Measurements from ENCODE around the gene GPR82. TPM values are rescaled to one million over a fixed set of nuclear protein-coding genes. Genes with fewer than 3 reads are reported as not detected.

GPR82 gene
- total and polyA plus RNA-seq, 2 donors (not counting 1 experiment from before 2014, with no cell fraction given): not detected

- Mint-ChIP-seq H3K4me1 (peaks cover 47% of the 10 kb centered on the region), H3K27ac (no peak overlapping the region), H3K27me3 (no peaks in the 10 kb centered on the region), H3K9me3 (ENCODE audit: insufficient read depth) (no peaks in the 10 kb centered on the region), H3K4me3 (no peak overlapping the region)
- DNase-seq (no peak), ATAC-seq (ENCODE audit: low read depth) (no peak)
- ChIA-PET CTCF (interaction anchor here (0.7 to 0.9 kb wide), 2 partner anchors 32 to 72 kb away, joined by 3 read pairs; no protein-coding TSS in a partner anchor), POLR2A (no interaction called here)
- no peaks in the 10 kb centered on the region for H3K9me3 ChIP-seq (ENCODE audit: control extremely low read depth in 1 of 3, control insufficient read depth in 2 of 3, insufficient read depth in 1 of 3, low read length in 2 of 3)
- no peak overlapping the region for H3K4me3 ChIP-seq (ENCODE audit: control extremely low read depth in 1 of 5, extremely low read depth in 1 of 5, insufficient read depth in 1 of 5, low read depth in 2 of 5, low read length in 4 of 5)
- no peaks in the 10 kb centered on the region for H4K20me1 ChIP-seq (ENCODE audit: control insufficient read depth, insufficient read depth, low read length, poor library complexity, severe bottlenecking)
- TF ChIP-seq EZH2 (IDR thresholded peaks at IDR 0.05; ENCODE audit: borderline replicate concordance, insufficient read depth, low read depth, low read length, poor library complexity, severe bottlenecking) (no peak), CTCF (IDR thresholded peaks at IDR 0.05) (no peak)
- WGBS (ENCODE audit: insufficient coverage): no CpG with 5 or more reads among the region's 2 CpGs
- H3K27ac ChIP-seq (ENCODE audit: low read length in 2 of 2): no peak overlapping the region
- H3K36me3 ChIP-seq (replicated peaks in 1 of 2; ENCODE audit: control extremely low read depth in 1 of 2, control insufficient read depth in 1 of 2, extremely low read depth in 1 of 2, insufficient read depth in 2 of 2, low read length in 1 of 2): no peaks in the 10 kb centered on the region
- no peak overlapping the region for H3K4me2 ChIP-seq (replicated peaks; ENCODE audit: low read depth, low read length, poor library complexity, severe bottlenecking)
- H2AFZ ChIP-seq (ENCODE audit: insufficient read depth, low read depth, low read length, poor library complexity, severe bottlenecking): no peak overlapping the region
- H3K79me2 ChIP-seq (ENCODE audit: control insufficient read depth, insufficient read depth, low read length): no peaks in the 10 kb centered on the region
- H3K9ac ChIP-seq (ENCODE audit: low read length): no peak overlapping the region
- H3K4me1 ChIP-seq (ENCODE audit: control insufficient read depth in 2 of 2, insufficient read depth in 2 of 2, low read length in 2 of 2): peaks cover 34 to 40% of the 10 kb centered on the region in 2 donors
- intact Hi-C loops (cut with micrococcal nuclease): no loop called here
- no peaks in the 10 kb centered on the region for H3K27me3 ChIP-seq (replicated peaks in 1 of 4; ENCODE audit: control extremely low read depth in 1 of 4, control insufficient read depth in 3 of 4, insufficient read depth in 4 of 4, low read length in 3 of 4)
Observed at GRCh38 chrX:41688156-41688555, 35.8 kb upstream of the GPR82 start.

GRCh38 chrX:41688835-41689234 lies 35.1 kb upstream of the GPR82 start, which contains the start of gene GPR34:
Gene GPR34, plus strand, starts transcription at chrX:41688973. Its CDS starts 6,661 bp downstream, at chrX:41695634.
- intact Hi-C loops (cut with micrococcal nuclease): no loop called here
- Histone ChIP-seq H3K27ac (ENCODE audit: low read length in 2 of 2) (no peak within 1 kb of the TSS), H3K9me3 (ENCODE audit: control extremely low read depth in 1 of 3, control insufficient read depth in 2 of 3, insufficient read depth in 1 of 3, low read length in 2 of 3) (no peaks in the 10 kb centered on the region), H3K27me3 (replicated peaks in 1 of 4; ENCODE audit: control extremely low read depth in 1 of 4, control insufficient read depth in 3 of 4, insufficient read depth in 4 of 4, low read length in 3 of 4) (no peaks in the 10 kb centered on the region), H3K9ac (ENCODE audit: low read length) (no peak within 1 kb of the TSS), H3K79me2 (ENCODE audit: control insufficient read depth, insufficient read depth, low read length) (no peaks in the 10 kb centered on the region), H3K4me1 (ENCODE audit: control insufficient read depth in 2 of 2, insufficient read depth in 2 of 2, low read length in 2 of 2) (peaks cover 34 to 40% of the 10 kb centered on the region in 2 donors), H3K4me3 (ENCODE audit: control extremely low read depth in 1 of 5, extremely low read depth in 1 of 5, insufficient read depth in 1 of 5, low read depth in 2 of 5, low read length in 4 of 5) (no peak within 1 kb of the TSS), H4K20me1 (ENCODE audit: control insufficient read depth, insufficient read depth, low read length, poor library complexity, severe bottlenecking) (no peaks in the 10 kb centered on the region), H3K36me3 (replicated peaks in 1 of 2; ENCODE audit: control extremely low read depth in 1 of 2, control insufficient read depth in 1 of 2, extremely low read depth in 1 of 2, insufficient read depth in 2 of 2, low read length in 1 of 2) (no peaks in the 10 kb centered on the region), H3K4me2 (replicated peaks; ENCODE audit: low read depth, low read length, poor library complexity, severe bottlenecking) (no peak within 1 kb of the TSS), H2AFZ (ENCODE audit: insufficient read depth, low read depth, low read length, poor library complexity, severe bottlenecking) (no peak within 1 kb of the TSS)
- Mint-ChIP-seq H3K4me1 (peaks cover 50% of the 10 kb centered on the region), H3K27me3 (no peaks in the 10 kb centered on the region), H3K27ac (no peak within 1 kb of the TSS), H3K9me3 (ENCODE audit: insufficient read depth) (no peaks in the 10 kb centered on the region), H3K4me3 (no peak within 1 kb of the TSS)
- no CpG with 5 or more reads among the region's 8 CpGs for WGBS (ENCODE audit: insufficient coverage)
- POLR2A ChIA-PET: no interaction called here
- no peak for TF ChIP-seq EZH2 (IDR thresholded peaks at IDR 0.05; ENCODE audit: borderline replicate concordance, insufficient read depth, low read depth, low read length, poor library complexity, severe bottlenecking)
- no peak for TF ChIP-seq CTCF (IDR thresholded peaks at IDR 0.05)
- CTCF ChIA-PET: no interaction called here
- no peak for ATAC-seq (ENCODE audit: low read depth)
- no peak for DNase-seq

Measured in B cell (primary cell).